ENCODE data around the gene CREBBP.

GRCh38 chr16:3718628-3719027 lies 161.9 kb downstream of the CREBBP start:
- no peak for TF ChIP-seq CTCF (IDR thresholded peaks at IDR 0.05)
- TF ChIP-seq POLR2A (IDR thresholded peaks at IDR 0.05) = no peak
- TF ChIP-seq POLR2AphosphoS5 (IDR thresholded peaks at IDR 0.05) = no peak
- no peak for TF ChIP-seq EP300 (IDR thresholded peaks at IDR 0.05)

All from suprapubic skin (tissue), 4 donors.